WERI-Rb-1 (cell line): ENCODE data around the gene TIAL1.

Experiments
- DNase-seq: peaks from one replicate; pipeline ENCODE4 v3.0.0-alpha.2; 2020
- H3K27ac ChIP-seq: fragments of 250-450 bp; sonication (Bioruptor Pico); 2 replicates; pipeline ENCODE4 v1.5.1; 2020; ENCODE audit warnings: mild to moderate bottlenecking, moderate library complexity
- H3K27me3 ChIP-seq: fragments of 250-450 bp; sonication (Bioruptor Pico); 2 replicates; pipeline ENCODE4 v1.5.1; 2021; ENCODE audit warnings: mild to moderate bottlenecking, low read depth, moderate library complexity; ENCODE audit not compliant: insufficient read depth, severe bottlenecking
- H3K36me3 ChIP-seq: fragments of 250-450 bp; sonication (Bioruptor Pico); 2 replicates; pipeline ENCODE4 v1.5.1; 2020; ENCODE audit warnings: mild to moderate bottlenecking, moderate library complexity
- H3K4me3 ChIP-seq: 2 replicates; pipeline ENCODE4 v1.5.1; 2011; ENCODE audit warnings: low read depth, mild to moderate bottlenecking, control low read depth, low read length
- H3K9me3 ChIP-seq: fragments of 250-450 bp; sonication (Bioruptor Pico); 2 replicates; pipeline ENCODE4 v1.5.1; 2021; ENCODE audit warnings: mild to moderate bottlenecking, moderate library complexity; ENCODE audit not compliant: severe bottlenecking
- TF ChIP-seq, protein P1 (sequence below): IDR thresholded peaks from 2 replicates; pipeline ENCODE4 v1.5.1; 2011; ENCODE audit warnings: low read depth, mild to moderate bottlenecking, control low read depth, inconsistent platforms, low read length

Gene TIAL1

DNA sequence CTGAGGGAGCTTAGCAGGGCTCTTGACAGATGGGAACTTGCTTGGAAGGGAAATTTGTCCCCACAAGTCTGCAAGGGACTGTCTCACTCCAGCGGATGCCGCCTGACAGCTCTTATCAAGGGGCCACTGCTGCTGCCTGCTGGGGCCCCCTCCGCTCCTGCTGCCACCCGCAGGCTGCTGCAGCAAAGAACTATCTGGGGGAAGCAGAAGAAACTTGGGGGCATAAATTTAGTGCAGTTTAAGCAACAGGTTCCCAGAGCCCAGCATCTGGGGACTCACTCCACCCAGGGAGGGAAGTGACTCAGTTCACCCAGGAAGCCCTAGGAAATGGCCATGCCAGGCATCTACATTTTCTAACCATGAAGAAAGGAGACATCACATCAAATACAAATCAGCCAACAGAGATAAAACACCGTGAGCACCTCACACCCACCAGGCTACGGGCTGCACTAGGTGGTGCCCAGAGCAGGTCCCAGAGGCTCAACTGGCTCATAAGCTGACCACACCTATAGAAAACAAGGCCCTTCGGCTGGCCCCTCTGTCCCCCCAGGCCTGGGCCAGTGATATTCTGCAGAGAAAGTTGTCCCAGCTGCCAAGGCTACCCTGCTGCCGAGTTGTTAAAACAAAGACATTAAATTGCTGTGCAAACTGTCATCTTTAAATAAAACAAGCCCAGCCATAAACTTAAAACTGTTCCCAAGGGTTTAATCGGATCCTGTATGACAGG, 58.0 kb downstream of the TIAL1 start:
- Histone ChIP-seq H3K27me3 (no peaks in the 10 kb centered on the region), H3K27ac (peak overlapping the region; percentile 58), H3K9me3 (no peaks in the 10 kb centered on the region), H3K4me3 (no peak overlapping the region), H3K36me3 (no peaks in the 10 kb centered on the region)
- TF ChIP-seq, protein P1, sequence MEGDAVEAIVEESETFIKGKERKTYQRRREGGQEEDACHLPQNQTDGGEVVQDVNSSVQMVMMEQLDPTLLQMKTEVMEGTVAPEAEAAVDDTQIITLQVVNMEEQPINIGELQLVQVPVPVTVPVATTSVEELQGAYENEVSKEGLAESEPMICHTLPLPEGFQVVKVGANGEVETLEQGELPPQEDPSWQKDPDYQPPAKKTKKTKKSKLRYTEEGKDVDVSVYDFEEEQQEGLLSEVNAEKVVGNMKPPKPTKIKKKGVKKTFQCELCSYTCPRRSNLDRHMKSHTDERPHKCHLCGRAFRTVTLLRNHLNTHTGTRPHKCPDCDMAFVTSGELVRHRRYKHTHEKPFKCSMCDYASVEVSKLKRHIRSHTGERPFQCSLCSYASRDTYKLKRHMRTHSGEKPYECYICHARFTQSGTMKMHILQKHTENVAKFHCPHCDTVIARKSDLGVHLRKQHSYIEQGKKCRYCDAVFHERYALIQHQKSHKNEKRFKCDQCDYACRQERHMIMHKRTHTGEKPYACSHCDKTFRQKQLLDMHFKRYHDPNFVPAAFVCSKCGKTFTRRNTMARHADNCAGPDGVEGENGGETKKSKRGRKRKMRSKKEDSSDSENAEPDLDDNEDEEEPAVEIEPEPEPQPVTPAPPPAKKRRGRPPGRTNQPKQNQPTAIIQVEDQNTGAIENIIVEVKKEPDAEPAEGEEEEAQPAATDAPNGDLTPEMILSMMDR: no peak
- DNase-seq: peak; percentile 43

DNA sequence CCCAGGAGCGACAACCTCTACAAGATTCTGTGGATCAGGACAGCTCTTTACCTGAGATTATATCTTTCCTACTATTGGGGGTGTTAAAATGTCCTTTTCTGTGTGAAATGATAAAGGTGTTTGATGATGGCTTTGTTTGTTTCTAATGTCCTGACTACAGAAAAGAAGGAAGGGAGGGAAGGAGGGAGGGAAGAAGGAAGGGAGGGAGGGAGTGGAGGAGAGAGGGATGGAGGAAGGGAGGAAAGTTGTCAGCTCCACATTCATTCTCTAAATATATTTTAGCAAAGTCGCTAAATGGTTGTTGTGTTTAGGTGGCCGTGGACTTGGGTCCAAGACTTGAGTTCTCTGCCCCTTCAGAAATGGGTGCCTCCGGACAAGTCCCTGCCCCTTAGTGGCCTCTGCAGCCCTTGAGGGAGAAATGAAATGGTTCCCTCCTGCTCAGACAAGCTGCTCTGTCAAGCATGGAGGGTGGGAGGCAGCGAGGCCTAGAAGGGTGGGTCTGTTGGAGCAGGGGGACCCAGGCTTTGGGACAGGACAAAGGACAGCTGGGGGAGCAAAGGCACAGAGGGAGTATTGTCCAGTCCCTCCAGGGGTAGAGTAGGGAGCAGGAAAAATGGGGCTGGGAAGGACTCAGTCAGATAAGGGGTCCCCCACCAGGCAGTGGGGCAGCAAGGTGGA, 58.7 kb downstream of the TIAL1 start:
- TF ChIP-seq, protein P1: no peak
- peak overlapping the region; percentile 58 for H3K27ac ChIP-seq

DNA sequence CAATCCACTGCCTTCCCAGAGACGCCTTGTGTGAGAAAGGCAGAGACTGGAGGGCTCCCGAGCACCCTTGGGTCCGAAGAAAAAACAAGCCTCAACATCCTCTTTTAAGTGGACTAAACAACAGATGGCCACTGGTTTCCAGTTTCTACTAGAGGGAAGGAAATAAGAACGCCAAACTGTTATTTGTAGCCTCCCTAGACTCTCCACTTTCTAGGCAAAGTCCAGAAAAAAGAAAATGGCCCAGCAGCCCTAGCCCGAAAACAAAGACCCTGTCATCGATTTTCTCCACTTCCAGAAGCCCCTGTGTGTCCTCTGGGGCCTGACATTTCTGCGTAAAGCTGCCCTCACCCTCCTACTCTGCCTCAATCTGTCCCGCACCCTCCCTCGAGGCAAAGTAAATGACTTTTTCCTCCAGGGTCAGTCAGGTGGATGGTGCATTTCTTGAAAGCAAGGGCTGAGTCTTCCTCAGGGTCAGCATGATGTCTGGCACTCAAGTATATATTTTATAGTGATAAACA, 60.2 kb downstream of the TIAL1 start:
- DNase-seq: peak; percentile 37
- peak overlapping the region; percentile 27 for H3K4me3 ChIP-seq
- TF ChIP-seq, protein P1: no peak
- no peaks in the 10 kb centered on the region for H3K27me3 ChIP-seq
- H3K27ac ChIP-seq: peak overlapping the region; percentile 79
- no peaks in the 10 kb centered on the region for H3K9me3 ChIP-seq
- no peaks in the 10 kb centered on the region for H3K36me3 ChIP-seq

More for the DNA sequence above, 58.7 kb downstream of the TIAL1 start:
- H3K9me3 ChIP-seq: no peaks in the 10 kb centered on the region
- H3K4me3 ChIP-seq: no peak overlapping the region
- DNase-seq: peak; percentile 15
- no peaks in the 10 kb centered on the region for H3K27me3 ChIP-seq
- no peaks in the 10 kb centered on the region for H3K36me3 ChIP-seq

DNA sequence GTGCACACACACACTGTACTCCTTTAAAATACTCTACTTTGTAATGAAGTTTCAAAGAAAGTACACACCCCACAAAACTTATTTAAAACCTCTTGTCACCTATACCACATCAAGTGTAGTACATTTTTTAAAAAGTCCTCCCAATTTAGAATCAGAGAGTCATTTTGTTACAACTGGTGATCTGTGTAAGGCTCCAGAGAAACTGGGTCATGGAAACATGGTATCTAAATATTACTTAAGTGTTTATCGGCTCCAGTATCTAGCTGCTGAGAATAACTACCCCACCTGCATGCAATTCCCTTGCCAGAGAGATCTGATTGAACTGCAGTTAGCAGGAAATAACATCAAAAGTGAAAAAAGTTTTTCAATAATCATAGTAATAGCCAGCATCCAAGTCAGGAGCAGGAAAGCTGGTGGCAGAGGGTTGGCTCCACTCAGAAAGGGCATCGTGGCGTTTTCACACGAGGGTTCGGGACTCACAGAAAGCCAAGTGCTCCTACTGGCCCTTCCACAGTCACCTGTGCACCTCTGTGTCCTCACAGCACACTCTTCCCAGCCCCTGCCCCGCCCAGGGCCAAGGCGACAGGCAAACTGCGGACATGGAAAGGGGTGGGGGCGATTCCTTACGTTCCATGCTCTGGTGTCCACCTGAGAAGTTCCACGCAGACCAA, 60.8 kb downstream of the TIAL1 start:
- Histone ChIP-seq H3K27ac (peak overlapping the region; percentile 79), H3K36me3 (no peaks in the 10 kb centered on the region), H3K4me3 (peak overlapping the region; percentile 27), H3K27me3 (no peaks in the 10 kb centered on the region), H3K9me3 (no peaks in the 10 kb centered on the region)
- peak; percentile 60 for DNase-seq
- TF ChIP-seq, protein P1: no peak

DNA sequence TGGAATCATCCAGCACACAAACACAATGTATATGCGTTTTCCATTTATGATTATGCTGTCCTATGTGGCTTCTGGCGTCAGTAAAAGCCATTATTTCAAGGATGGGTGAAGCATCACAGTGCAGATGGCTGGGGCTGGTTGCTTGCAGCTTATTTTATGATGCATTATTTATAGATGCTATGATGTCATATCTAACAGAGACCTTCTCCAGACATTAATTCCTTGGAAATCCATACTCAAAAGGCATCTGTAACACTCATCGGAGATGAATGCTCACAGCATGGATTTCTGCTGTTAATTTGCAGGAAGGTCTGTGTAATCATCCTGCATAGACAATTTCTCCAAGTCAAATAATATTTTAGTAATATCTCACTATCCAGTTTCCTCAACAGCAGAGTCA, 61.5 kb downstream of the TIAL1 start:
- Histone ChIP-seq H3K27me3 (no peaks in the 10 kb centered on the region), H3K36me3 (no peaks in the 10 kb centered on the region), H3K9me3 (no peaks in the 10 kb centered on the region), H3K4me3 (no peak overlapping the region), H3K27ac (peak overlapping the region; percentile 79)
- TF ChIP-seq, protein P1: no peak
- no peak for DNase-seq
